Adrenal gland (tissue), 12 donors: ENCODE results near the gene ENDOV. TPM values are rescaled to one million over a fixed set of nuclear protein-coding genes. Genes with fewer than 3 reads are reported as not detected.

Experiments
- DNase-seq, 7 donors: peaks; one replicate each; pipeline ENCODE4 v3.0.0-alpha.2; 2019 to 2020
- H3K27ac ChIP-seq, 5 donors: fragments of 200-600 bp; sonication (generic) in 4 of 5; 1 replicate in 3 of 5; 2 replicates in 2 of 5; pipeline versions ENCODE4 v1.5.1 to v1.8.0; 2016 to 2020; ENCODE audit warnings: mild to moderate bottlenecking in 1 of 5
- H3K27me3 ChIP-seq: fragments of 200-600 bp; 2 replicates; pipeline ENCODE4 v1.8.0; 2021
- H3K36me3 ChIP-seq, 2 donors: fragments of 200-600 bp; replicated peaks in 1 of 2; 1 replicate in 1 of 2; 2 replicates in 1 of 2; pipeline versions ENCODE4 v1.5.1 to v1.8.0; 2018 to 2022
- H3K4me1 ChIP-seq, 2 donors: fragments of 200-600 bp; replicated peaks in 1 of 2; 1 replicate in 1 of 2; 2 replicates in 1 of 2; pipeline versions ENCODE4 v1.5.1 to v1.8.0; 2018 to 2021
- H3K4me3 ChIP-seq, 4 donors: fragments of 200-600 bp; sonication (generic) in 3 of 4; one replicate each; pipeline ENCODE4 v1.5.1; 2016 to 2018
- H3K9me3 ChIP-seq, 3 donors: fragments of 200-600 bp; sonication (generic) in 1 of 3; replicated peaks in 1 of 3; 1 replicate in 2 of 3; 2 replicates in 1 of 3; pipeline versions ENCODE4 v1.5.1 to v1.8.0; 2016 to 2021
- POLR2A ChIP-seq, 2 donors: fragments of 450-650 bp; IDR thresholded peaks; one replicate each; pipeline ENCODE4 v1.6.1; 2017; ENCODE audit warnings: antibody characterized with exemption in 2 of 2, mild to moderate bottlenecking in 2 of 2, moderate library complexity in 1 of 2
- WGBS, 4 donors: extraction: QIAGEN DNeasy Blood & Tissue Kit in 2 of 4; methylation state at CpG; one replicate each; pipeline versions ENCODE4 v1.1.5 to v1.1.7; 2013 to 2017; 5-methylcytosine and 5-hydroxymethylcytosine counted together
- intact Hi-C, 2 donors: fragments of 100-400 bp; cut with DNase I; formaldehyde crosslinking; loops; one replicate each; pipeline versions ENCODE4 v1.14.1 to v1.15.0; 2022 to 2023
- microRNA-seq, 3 donors: library from miRNA; unstranded; fragments of <30 nt; microRNA quantifications; one replicate each; pipeline ENCODE4, GENCODE V29; 2017 to 2020
- polyA plus RNA-seq, 3 donors: library from polyadenylated mRNA; stranded (reverse); fragments of 200-250 nt in 2 of 3; fragments of 350-450 nt in 1 of 3; fragmentation: Illumina TruSeq in 1 of 3; extraction: RNeasy Lipid Tissue Mini Kit (QIAGEN cat#74804) in 1 of 3; gene quantifications; one replicate each; pipeline ENCODE4 v1.2.3, GENCODE V29; 2013 to 2014
- small RNA-seq, 2 donors: library from RNA; depleted of rRNA; stranded (forward); fragments of <200 nt; gene quantifications; one replicate each; pipeline ENCODE3, GENCODE V24; 2016
- total RNA-seq, 9 donors: library from RNA; depleted of rRNA in 4 of 9; stranded (reverse); fragments of >200 nt in 4 of 9; fragments of 120-200 nt in 1 of 9; fragmentation: NEBNext Ultra II Directional in 1 of 9; extraction: Animal tissue kit (Norgen Biotek cat#: 25700) in 1 of 9; gene quantifications; one replicate each; pipeline versions ENCODE4 v1.1.0 to v1.2.4, GENCODE V29; 2013 to 2023
- TF ChIP-seq, protein P1 (sequence below), 6 experiments: fragments of 450-650 bp in 4 of 6; fragments of 200-600 bp in 2 of 6; sonication (generic) in 1 of 6; IDR thresholded peaks; 1 replicate in 5 of 6; 2 replicates in 1 of 6; pipeline versions ENCODE4 v1.5.1 to v1.8.0; 2016 to 2021; ENCODE audit warnings: antibody characterized with exemption in 6 of 6, mild to moderate bottlenecking in 2 of 6, moderate library complexity in 1 of 6
- donor health status: healthy with polysubstance abuse.
- donor health status: Bipolar disorder and iron deficiency.
- donor health status: DM: yes; HTN: yes; CAD: no.
- donor health status: DM: no; HTN: no; CAD: no.
- donor health status: DM: no; HTN: no; CAD: no.
- donor health status: DM: yes; HTN: yes; CAD: no.

ENDOV gene
- total and polyA plus RNA-seq, 12 donors, result 7.1 to 31.9 (median 18.3) TPM

DNA sequence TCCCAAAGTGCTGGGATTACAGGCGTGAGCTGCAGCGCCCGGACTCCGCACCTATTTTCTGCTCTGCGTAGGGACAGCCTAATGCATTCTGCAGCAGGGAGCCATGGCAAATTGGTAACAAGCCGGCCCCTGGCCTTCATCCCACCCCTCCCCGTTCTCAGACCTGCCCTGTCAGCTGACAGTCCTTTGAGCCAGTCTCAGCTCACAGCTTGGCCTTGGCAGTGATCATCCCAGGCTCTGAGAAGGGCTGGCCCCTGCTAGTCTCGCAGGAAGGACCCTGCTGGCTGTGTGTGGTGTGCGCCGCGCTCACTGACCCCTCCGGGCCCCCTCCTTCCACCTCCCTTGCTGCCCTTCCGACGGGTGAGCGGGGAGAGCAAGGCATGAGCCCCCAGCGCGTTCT, 71.7 kb downstream of the ENDOV start:
- WGBS, 4 donors, result 39 to 67% (median 47%) methylated on average over 11 to 17 of the region's 17 CpGs
- Histone ChIP-seq H3K9me3 (no peaks in the 10 kb centered on the region), H3K4me3 (no peak overlapping the region), H3K4me1 (no peaks in the 10 kb centered on the region), H3K27me3 (peaks cover 13% of the 10 kb centered on the region), H3K36me3 (no peaks in the 10 kb centered on the region), H3K27ac (no peak overlapping the region)
- no peak for TF ChIP-seq POLR2A (IDR thresholded peaks at IDR 0.05)
- TF ChIP-seq, protein P1, sequence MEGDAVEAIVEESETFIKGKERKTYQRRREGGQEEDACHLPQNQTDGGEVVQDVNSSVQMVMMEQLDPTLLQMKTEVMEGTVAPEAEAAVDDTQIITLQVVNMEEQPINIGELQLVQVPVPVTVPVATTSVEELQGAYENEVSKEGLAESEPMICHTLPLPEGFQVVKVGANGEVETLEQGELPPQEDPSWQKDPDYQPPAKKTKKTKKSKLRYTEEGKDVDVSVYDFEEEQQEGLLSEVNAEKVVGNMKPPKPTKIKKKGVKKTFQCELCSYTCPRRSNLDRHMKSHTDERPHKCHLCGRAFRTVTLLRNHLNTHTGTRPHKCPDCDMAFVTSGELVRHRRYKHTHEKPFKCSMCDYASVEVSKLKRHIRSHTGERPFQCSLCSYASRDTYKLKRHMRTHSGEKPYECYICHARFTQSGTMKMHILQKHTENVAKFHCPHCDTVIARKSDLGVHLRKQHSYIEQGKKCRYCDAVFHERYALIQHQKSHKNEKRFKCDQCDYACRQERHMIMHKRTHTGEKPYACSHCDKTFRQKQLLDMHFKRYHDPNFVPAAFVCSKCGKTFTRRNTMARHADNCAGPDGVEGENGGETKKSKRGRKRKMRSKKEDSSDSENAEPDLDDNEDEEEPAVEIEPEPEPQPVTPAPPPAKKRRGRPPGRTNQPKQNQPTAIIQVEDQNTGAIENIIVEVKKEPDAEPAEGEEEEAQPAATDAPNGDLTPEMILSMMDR (IDR thresholded peaks at IDR 0.05), result no peak
- DNase-seq, result no peak
- intact Hi-C loops, result no loop called here

DNA sequence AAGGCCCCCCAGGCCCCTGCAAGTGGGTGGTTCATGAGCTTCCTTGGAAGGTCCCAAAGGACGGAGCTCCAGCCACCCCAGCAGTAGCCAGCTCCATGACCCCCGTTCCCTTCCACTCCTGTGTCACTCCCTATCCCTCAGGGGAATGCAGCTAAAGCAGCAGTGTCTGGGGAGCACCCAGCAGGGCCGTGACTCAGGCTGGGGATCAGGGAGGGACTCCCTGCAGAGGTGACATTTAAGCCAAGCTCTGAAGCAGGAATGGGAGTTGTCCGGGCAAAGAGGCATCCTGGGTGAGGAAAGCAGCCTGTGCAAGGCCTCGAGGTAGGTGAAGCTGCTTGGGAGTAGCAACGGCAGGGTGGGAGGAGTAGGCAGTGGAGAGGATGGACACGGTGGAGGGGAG, 72.5 kb downstream of the ENDOV start:
- Histone ChIP-seq H3K36me3 (no peaks in the 10 kb centered on the region), H3K4me3 (no peak overlapping the region), H3K27me3 (peaks cover 9% of the 10 kb centered on the region), H3K4me1 (no peaks in the 10 kb centered on the region), H3K27ac (no peak overlapping the region), H3K9me3 (no peaks in the 10 kb centered on the region)
- no peak for TF ChIP-seq POLR2A (IDR thresholded peaks at IDR 0.05)
- TF ChIP-seq, protein P1 (IDR thresholded peaks at IDR 0.05), result no peak
- DNase-seq, result no peak
- intact Hi-C loops, result no loop called here
- 47 to 70% (median 60%) methylated on average over 5 to 7 of the region's 7 CpGs for WGBS, 4 donors

Small RNA genes lying within 50 kb of the gene (microRNA-seq; reads per million reads assigned to microRNA genes)
- gene MIR4730, result 0 reads per million in 3 donors

Small RNA genes lying within 50 kb of the gene (small RNA-seq; reads per million reads assigned to genes)
- 0 reads per million in 2 donors for gene MIR4730

Other genes with a start within 250 kb of the ENDOV start
- gene CARD14, start 245.1 kb upstream of the ENDOV start, total RNA-seq, result 1 to 10 TPM in 6 of 9 donors, under 1 TPM in 3; 0.30 to 3.4 (median 1.5) TPM
- 1 to 10 TPM in 1 of 3 donors, under 1 TPM in 2; 0.72 to 1.1 (median 0.81) TPM for gene CARD14, start 245.1 kb upstream of the ENDOV start, polyA plus RNA-seq
- 100 to 1,000 TPM in 4 of 9 donors, 10 to 100 TPM in 5; 46.8 to 194 (median 71.3) TPM for gene SGSH, start 194.8 kb upstream of the ENDOV start, total RNA-seq
- gene SGSH, start 194.8 kb upstream of the ENDOV start, polyA plus RNA-seq, result 100 to 1,000 TPM in 2 of 3 donors, 10 to 100 TPM in 1; 33.3 to 167 (median 136) TPM
- 100 to 1,000 TPM in 1 of 9 donors, 10 to 100 TPM in 8; 27.0 to 101 (median 48.7) TPM for gene SLC26A11, start 194.7 kb upstream of the ENDOV start, total RNA-seq
- gene SLC26A11, start 194.7 kb upstream of the ENDOV start, polyA plus RNA-seq, result 10 to 100 TPM; 14.0 to 78.3 (median 58.2) TPM
- gene RNF213, start 154.3 kb upstream of the ENDOV start, total RNA-seq, result 100 to 1,000 TPM in 7 of 9 donors, 10 to 100 TPM in 2; 52.0 to 182 (median 134) TPM
- 100 to 1,000 TPM in 1 of 3 donors, 10 to 100 TPM in 2; 51.1 to 123 (median 78.2) TPM for gene RNF213, start 154.3 kb upstream of the ENDOV start, polyA plus RNA-seq
- 10 to 100 TPM in 2 of 9 donors, 1 to 10 TPM in 7; 1.1 to 38.4 (median 6.3) TPM for gene NPTX1, start 61.4 kb downstream of the ENDOV start, total RNA-seq
- 10 to 100 TPM in 1 of 3 donors, 1 to 10 TPM in 1, under 1 TPM in 1; 0.30 to 68.2 (median 1.0) TPM for gene NPTX1, start 61.4 kb downstream of the ENDOV start, polyA plus RNA-seq
- gene RPTOR, start 129.7 kb downstream of the ENDOV start, total RNA-seq, result 10 to 100 TPM; 19.2 to 53.3 (median 31.8) TPM
- 10 to 100 TPM in 2 of 3 donors, 1 to 10 TPM in 1; 9.7 to 26.4 (median 24.6) TPM for gene RPTOR, start 129.7 kb downstream of the ENDOV start, polyA plus RNA-seq